Lower leg skin (tissue), 3 donors: ENCODE measurements around the gene SLC6A4.

Source experiments
- POLR2A ChIP-seq, 2 donors: fragments of 450-650 bp; IDR thresholded peaks; one replicate each; pipeline ENCODE4 v1.6.1; 2016 to 2017; ENCODE audit warnings: antibody characterized with exemption in 2 of 2, mild to moderate bottlenecking in 1 of 2, moderate library complexity in 1 of 2
- TF ChIP-seq, protein P1 (sequence below), 3 donors: fragments of 450-650 bp; IDR thresholded peaks; one replicate each; pipeline ENCODE4 v1.5.1; 2016; ENCODE audit warnings: antibody characterized with exemption in 3 of 3, mild to moderate bottlenecking in 3 of 3, moderate library complexity in 2 of 3

DNA sequence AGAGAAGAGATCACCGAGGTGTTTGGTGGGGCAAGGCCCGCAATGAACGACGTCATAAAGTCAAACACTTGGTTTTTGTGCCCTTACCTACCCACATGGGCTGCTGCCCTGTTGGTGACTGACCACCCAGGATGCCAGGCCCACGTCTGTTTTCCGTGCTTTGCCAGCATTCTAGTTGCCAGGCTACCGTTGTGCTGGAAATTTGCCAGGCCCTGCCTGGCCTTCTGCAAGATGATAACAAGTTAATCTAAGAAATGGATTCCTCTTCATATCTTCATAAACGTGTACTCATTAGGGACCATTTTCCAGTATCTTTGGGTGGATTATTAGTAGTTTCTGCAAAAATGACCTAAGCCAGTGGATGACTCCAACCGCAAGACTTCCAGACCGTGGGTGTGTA lies 35.4 kb downstream of the SLC6A4 start:
- TF ChIP-seq, protein P1, sequence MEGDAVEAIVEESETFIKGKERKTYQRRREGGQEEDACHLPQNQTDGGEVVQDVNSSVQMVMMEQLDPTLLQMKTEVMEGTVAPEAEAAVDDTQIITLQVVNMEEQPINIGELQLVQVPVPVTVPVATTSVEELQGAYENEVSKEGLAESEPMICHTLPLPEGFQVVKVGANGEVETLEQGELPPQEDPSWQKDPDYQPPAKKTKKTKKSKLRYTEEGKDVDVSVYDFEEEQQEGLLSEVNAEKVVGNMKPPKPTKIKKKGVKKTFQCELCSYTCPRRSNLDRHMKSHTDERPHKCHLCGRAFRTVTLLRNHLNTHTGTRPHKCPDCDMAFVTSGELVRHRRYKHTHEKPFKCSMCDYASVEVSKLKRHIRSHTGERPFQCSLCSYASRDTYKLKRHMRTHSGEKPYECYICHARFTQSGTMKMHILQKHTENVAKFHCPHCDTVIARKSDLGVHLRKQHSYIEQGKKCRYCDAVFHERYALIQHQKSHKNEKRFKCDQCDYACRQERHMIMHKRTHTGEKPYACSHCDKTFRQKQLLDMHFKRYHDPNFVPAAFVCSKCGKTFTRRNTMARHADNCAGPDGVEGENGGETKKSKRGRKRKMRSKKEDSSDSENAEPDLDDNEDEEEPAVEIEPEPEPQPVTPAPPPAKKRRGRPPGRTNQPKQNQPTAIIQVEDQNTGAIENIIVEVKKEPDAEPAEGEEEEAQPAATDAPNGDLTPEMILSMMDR (IDR thresholded peaks at IDR 0.05): no peak
- no peak for TF ChIP-seq POLR2A (IDR thresholded peaks at IDR 0.05)
